Thyroid gland (tissue), 4 donors: ENCODE results near the gene TMC1. TPM values are rescaled to one million over a fixed set of nuclear protein-coding genes. Genes with fewer than 3 reads are reported as not detected.

Experiments
- DNase-seq, 2 donors: peaks; one replicate each; pipeline ENCODE4 v3.0.0-alpha.2; 2019
- H3K27ac ChIP-seq, 3 donors: fragments of 200-600 bp; sonication (generic); 1 replicate in 2 of 3; 2 replicates in 1 of 3; pipeline ENCODE4 v1.5.1; 2016 to 2019; ENCODE audit warnings: mild to moderate bottlenecking in 1 of 3, moderate library complexity in 1 of 3
- H3K27me3 ChIP-seq: fragments of 200-600 bp; sonication (generic); one replicate; pipeline ENCODE4 v1.5.1; 2019
- H3K36me3 ChIP-seq, 2 donors: fragments of 200-600 bp; sonication (generic); one replicate each; pipeline ENCODE4 v1.5.1; 2016 to 2019
- H3K4me1 ChIP-seq, 2 donors: fragments of 200-600 bp; sonication (generic); one replicate each; pipeline ENCODE4 v1.5.1; 2017 to 2019
- H3K4me3 ChIP-seq, 3 donors: fragments of 200-600 bp; sonication (generic); replicated peaks in 1 of 3; 1 replicate in 2 of 3; 2 replicates in 1 of 3; pipeline ENCODE4 v1.5.1; 2016; ENCODE audit warnings: mild to moderate bottlenecking in 1 of 3
- H3K9me3 ChIP-seq: fragments of 200-600 bp; sonication (generic); one replicate; pipeline ENCODE4 v1.5.1; 2017
- POLR2A ChIP-seq, 2 donors: fragments of 450-650 bp; IDR thresholded peaks; one replicate each; pipeline ENCODE4 v1.6.1; 2017; ENCODE audit warnings: antibody characterized with exemption in 2 of 2, mild to moderate bottlenecking in 2 of 2, moderate library complexity in 1 of 2
- WGBS, 2 donors: methylation state at CpG; one replicate each; pipeline ENCODE4 v1.1.5; 2017; 5-methylcytosine and 5-hydroxymethylcytosine counted together
- intact Hi-C: fragments of 100-400 bp; cut with DNase I; formaldehyde crosslinking; loops from one replicate; pipeline ENCODE4 v1.15.1; 2023
- total RNA-seq, 4 donors: library from RNA; depleted of rRNA; stranded (reverse); fragments of >200 nt; gene quantifications; one replicate each; pipeline ENCODE4 v1.2.3, GENCODE V29; 2016
- TF ChIP-seq, protein P1 (sequence below), 6 experiments: fragments of 200-600 bp in 3 of 6; fragments of 450-650 bp in 3 of 6; sonication (generic) in 3 of 6; IDR thresholded peaks; one replicate each; pipeline ENCODE4 v1.5.1; 2016 to 2019; ENCODE audit warnings: antibody characterized with exemption in 6 of 6, mild to moderate bottlenecking in 2 of 6, inconsistent platforms in 1 of 6, moderate library complexity in 1 of 6

TMC1 gene
- total RNA-seq, 4 donors from 2014 or later, result 0.11 to 0.13 TPM; not detected in 2

GRCh38 chr9:72788966-72789735 is 267.7 kb downstream of the TMC1 start:
- intact Hi-C loops, result loop anchor here (10.0 kb wide), 1 partner anchor 74 kb away; no protein-coding TSS in a partner anchor
- H3K27me3 ChIP-seq, result no peaks in the 10 kb centered on the region
- DNase-seq, result no peak
- TF ChIP-seq POLR2A (IDR thresholded peaks at IDR 0.05), result no peak
- TF ChIP-seq, protein P1, sequence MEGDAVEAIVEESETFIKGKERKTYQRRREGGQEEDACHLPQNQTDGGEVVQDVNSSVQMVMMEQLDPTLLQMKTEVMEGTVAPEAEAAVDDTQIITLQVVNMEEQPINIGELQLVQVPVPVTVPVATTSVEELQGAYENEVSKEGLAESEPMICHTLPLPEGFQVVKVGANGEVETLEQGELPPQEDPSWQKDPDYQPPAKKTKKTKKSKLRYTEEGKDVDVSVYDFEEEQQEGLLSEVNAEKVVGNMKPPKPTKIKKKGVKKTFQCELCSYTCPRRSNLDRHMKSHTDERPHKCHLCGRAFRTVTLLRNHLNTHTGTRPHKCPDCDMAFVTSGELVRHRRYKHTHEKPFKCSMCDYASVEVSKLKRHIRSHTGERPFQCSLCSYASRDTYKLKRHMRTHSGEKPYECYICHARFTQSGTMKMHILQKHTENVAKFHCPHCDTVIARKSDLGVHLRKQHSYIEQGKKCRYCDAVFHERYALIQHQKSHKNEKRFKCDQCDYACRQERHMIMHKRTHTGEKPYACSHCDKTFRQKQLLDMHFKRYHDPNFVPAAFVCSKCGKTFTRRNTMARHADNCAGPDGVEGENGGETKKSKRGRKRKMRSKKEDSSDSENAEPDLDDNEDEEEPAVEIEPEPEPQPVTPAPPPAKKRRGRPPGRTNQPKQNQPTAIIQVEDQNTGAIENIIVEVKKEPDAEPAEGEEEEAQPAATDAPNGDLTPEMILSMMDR (IDR thresholded peaks at IDR 0.05), result no peak
- H3K4me1 ChIP-seq, result no peaks in the 10 kb centered on the region
- H3K27ac ChIP-seq, result no peak overlapping the region
- 44 to 59% methylated on average over 5 of the region's 5 CpGs for WGBS, 2 donors
- no peaks in the 10 kb centered on the region for H3K36me3 ChIP-seq
- H3K9me3 ChIP-seq, result no peaks in the 10 kb centered on the region
- no peak overlapping the region for H3K4me3 ChIP-seq

- no peak overlapping the region for H3K4me3 ChIP-seq
- intact Hi-C loops, result loop anchor here (10.0 kb wide), 1 partner anchor 75 kb away; no protein-coding TSS in a partner anchor
- H3K9me3 ChIP-seq, result no peaks in the 10 kb centered on the region
- no peaks in the 10 kb centered on the region for H3K36me3 ChIP-seq
- TF ChIP-seq POLR2A (IDR thresholded peaks at IDR 0.05), result no peak
- TF ChIP-seq, protein P1 (IDR thresholded peaks at IDR 0.05), result no peak
- no peak overlapping the region for H3K27ac ChIP-seq
- no peak for DNase-seq
- H3K27me3 ChIP-seq, result no peaks in the 10 kb centered on the region
- WGBS, 2 donors, result 88 to 94% methylated on average over 3 of the region's 3 CpGs
- H3K4me1 ChIP-seq, result no peaks in the 10 kb centered on the region
Observed at GRCh38 chr9:72789885-72790284, 268.5 kb downstream of the TMC1 start.

GRCh38 chr9:72790989-72791388 is 269.6 kb downstream of the TMC1 start:
- DNase-seq, result no peak
- intact Hi-C loops, result no loop called here
- 77 to 89% methylated on average over 4 of the region's 4 CpGs for WGBS, 2 donors
- no peaks in the 10 kb centered on the region for H3K9me3 ChIP-seq
- H3K27me3 ChIP-seq, result no peaks in the 10 kb centered on the region
- TF ChIP-seq, protein P1 (IDR thresholded peaks at IDR 0.05), result no peak
- TF ChIP-seq POLR2A (IDR thresholded peaks at IDR 0.05), result no peak
- no peaks in the 10 kb centered on the region for H3K36me3 ChIP-seq
- no peak overlapping the region for H3K27ac ChIP-seq
- H3K4me3 ChIP-seq, result no peak overlapping the region
- H3K4me1 ChIP-seq, result no peaks in the 10 kb centered on the region

- no peaks in the 10 kb centered on the region for H3K36me3 ChIP-seq
- H3K4me3 ChIP-seq, result no peak overlapping the region
- no peak overlapping the region for H3K27ac ChIP-seq
- 47 to 71% methylated on average over 1 of the region's 1 CpG for WGBS, 2 donors
- intact Hi-C loops, result no loop called here
- TF ChIP-seq POLR2A (IDR thresholded peaks at IDR 0.05), result no peak
- TF ChIP-seq, protein P1 (IDR thresholded peaks at IDR 0.05), result no peak
- no peaks in the 10 kb centered on the region for H3K9me3 ChIP-seq
- DNase-seq, result no peak
- no peaks in the 10 kb centered on the region for H3K4me1 ChIP-seq
- H3K27me3 ChIP-seq, result no peaks in the 10 kb centered on the region
Observed at GRCh38 chr9:72791436-72791835, 270.0 kb downstream of the TMC1 start.

GRCh38 chr9:72794946-72795345 is 273.5 kb downstream of the TMC1 start:
- TF ChIP-seq, protein P1 (IDR thresholded peaks at IDR 0.05), result no peak
- TF ChIP-seq POLR2A (IDR thresholded peaks at IDR 0.05), result no peak
- H3K27ac ChIP-seq, result no peak overlapping the region
- 80 to 89% methylated on average over 1 of the region's 1 CpG for WGBS, 2 donors
- DNase-seq, result no peak
- intact Hi-C loops, result no loop called here
- H3K36me3 ChIP-seq, result no peaks in the 10 kb centered on the region
- H3K27me3 ChIP-seq, result no peaks in the 10 kb centered on the region
- no peaks in the 10 kb centered on the region for H3K4me1 ChIP-seq
- H3K4me3 ChIP-seq, result no peak overlapping the region
- no peaks in the 10 kb centered on the region for H3K9me3 ChIP-seq
